Measurements from ENCODE around the gene SDK1.

SDK1 gene

DNA sequence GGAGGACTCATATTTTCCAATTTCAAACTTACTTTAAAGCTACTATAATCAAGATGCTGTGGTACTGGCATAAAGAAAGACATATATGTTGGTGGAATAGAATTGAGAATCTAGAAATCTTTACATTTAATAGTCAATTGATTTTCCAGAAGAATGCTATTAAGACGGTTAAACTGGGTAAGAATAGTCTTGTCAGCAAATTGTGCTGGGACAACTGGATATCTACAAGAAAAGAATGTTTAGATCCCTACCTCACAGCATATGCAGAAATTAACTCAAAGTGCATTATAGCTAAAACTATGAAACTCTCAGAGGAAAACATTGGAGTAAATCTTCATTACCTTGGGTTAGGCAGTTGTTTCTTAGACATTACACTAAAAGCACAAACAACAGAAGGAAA, 203.3 kb downstream of the SDK1 start:
- H3K36me3 ChIP-seq (ENCODE audit: control insufficient read depth, insufficient read depth, low read length, severe bottlenecking) = no peaks in the 10 kb centered on the region
- H3K4me1 ChIP-seq (ENCODE audit: control insufficient read depth, insufficient read depth, low read length) = no peaks in the 10 kb centered on the region
- no peaks in the 10 kb centered on the region for H3K27me3 ChIP-seq (replicated peaks; ENCODE audit: control insufficient read depth, insufficient read depth, low read length)
- no peak overlapping the region for H3K4me3 ChIP-seq (ENCODE audit: low read length)
- no peak for DNase-seq (ENCODE audit: low read depth)
- no peak overlapping the region for H3K9ac ChIP-seq (ENCODE audit: low read length)
- H3K9me3 ChIP-seq (ENCODE audit: control insufficient read depth, low read length) = peaks cover 47% of the 10 kb centered on the region

DNA sequence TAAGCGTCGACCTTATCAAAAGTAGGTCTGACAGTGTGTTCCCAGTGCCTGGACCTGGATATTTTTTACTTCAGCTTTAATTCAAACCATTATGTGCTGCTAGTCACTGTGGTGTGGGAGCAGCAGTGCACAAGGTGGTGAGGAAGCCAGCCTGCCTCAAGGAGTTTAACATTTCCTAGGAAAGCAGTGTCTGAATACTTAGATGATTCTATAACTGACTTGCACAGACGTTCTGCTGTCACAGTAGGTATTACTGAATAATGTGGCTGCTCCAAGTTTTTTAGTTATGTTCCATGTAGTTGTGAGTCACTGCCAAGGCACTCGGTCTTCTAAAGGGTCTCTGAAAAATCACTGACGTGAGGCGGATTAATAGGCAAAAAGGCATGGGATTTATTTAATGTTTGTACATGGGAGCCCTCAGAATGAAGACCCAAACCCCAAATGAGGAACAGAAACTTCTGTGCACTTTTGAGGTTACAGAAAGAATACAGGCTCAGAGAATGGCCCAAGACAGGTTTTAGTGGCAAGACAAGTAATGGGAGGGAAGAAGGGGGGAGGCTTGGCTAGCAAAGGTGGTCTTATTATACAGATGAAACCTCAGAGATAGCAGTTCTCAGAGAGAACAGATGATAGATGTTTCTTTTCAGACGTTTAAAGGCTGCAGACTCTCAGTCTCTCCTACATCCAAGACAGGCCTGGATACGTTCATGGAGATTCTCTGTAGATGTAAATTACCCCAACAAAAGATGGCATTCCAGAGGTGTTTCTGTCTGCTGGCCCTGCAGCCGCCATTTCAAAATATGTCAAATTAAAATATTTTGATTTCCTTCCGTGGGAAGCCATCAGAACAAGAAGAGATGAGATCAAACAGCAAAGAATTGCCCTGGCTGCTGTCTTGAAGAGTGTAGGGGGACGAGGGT, 209.3 kb downstream of the SDK1 start:
- Histone ChIP-seq H3K9me3 (ENCODE audit: control insufficient read depth, low read length) (peaks cover 18% of the 10 kb centered on the region), H3K4me3 (ENCODE audit: low read length) (no peak overlapping the region), H3K36me3 (ENCODE audit: control insufficient read depth, insufficient read depth, low read length, severe bottlenecking) (no peaks in the 10 kb centered on the region), H3K4me1 (ENCODE audit: control insufficient read depth, insufficient read depth, low read length) (no peaks in the 10 kb centered on the region), H3K27me3 (replicated peaks; ENCODE audit: control insufficient read depth, insufficient read depth, low read length) (no peaks in the 10 kb centered on the region), H3K9ac (ENCODE audit: low read length) (no peak overlapping the region)
- no peak for DNase-seq (ENCODE audit: low read depth)

DNA sequence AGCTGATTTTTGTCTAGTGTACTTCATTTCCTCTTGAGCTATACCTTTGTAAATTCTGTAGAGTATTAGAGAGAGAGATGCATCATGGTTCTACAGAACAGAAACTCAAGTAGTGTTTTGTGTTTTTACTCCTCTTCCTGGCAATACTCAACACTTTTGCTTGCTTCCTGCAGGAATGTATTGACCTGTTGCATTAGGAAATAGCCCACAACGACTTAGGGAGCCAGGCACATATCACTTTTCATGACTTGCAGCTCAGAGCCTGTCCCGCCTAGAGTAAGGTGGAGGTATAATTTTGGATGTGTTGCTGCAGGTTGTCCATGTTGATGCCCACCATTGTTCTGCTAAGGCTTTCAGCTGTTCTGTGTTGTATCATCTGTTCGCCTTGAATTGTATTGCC, 216.3 kb downstream of the SDK1 start:
- Histone ChIP-seq H3K9me3 (ENCODE audit: control insufficient read depth, low read length) (no peaks in the 10 kb centered on the region), H3K9ac (ENCODE audit: low read length) (no peak overlapping the region), H3K27me3 (replicated peaks; ENCODE audit: control insufficient read depth, insufficient read depth, low read length) (no peaks in the 10 kb centered on the region), H3K4me1 (ENCODE audit: control insufficient read depth, insufficient read depth, low read length) (no peaks in the 10 kb centered on the region), H3K36me3 (ENCODE audit: control insufficient read depth, insufficient read depth, low read length, severe bottlenecking) (no peaks in the 10 kb centered on the region), H3K4me3 (ENCODE audit: low read length) (no peak overlapping the region)
- no peak for DNase-seq (ENCODE audit: low read depth)

DNA sequence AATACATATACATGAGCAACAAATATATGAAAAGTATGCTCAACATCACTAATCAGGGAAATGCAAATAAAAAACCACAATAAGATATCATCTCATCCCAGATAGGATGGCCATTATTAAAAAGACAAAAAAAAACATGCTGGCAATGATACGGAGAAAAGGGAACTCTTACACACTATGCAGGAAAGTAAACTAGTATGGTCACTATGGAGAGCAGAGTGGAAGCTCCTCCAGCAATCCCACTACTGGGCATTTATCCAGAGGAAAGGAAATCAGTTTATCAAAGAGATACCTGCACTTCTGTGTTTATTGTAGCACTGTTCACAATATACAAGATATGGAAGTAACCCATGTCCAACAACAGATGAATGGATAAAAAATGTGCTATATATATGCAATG, 217.5 kb downstream of the SDK1 start:
- Histone ChIP-seq H3K4me1 (ENCODE audit: control insufficient read depth, insufficient read depth, low read length) (no peaks in the 10 kb centered on the region), H3K36me3 (ENCODE audit: control insufficient read depth, insufficient read depth, low read length, severe bottlenecking) (no peaks in the 10 kb centered on the region), H3K9me3 (ENCODE audit: control insufficient read depth, low read length) (no peaks in the 10 kb centered on the region), H3K9ac (ENCODE audit: low read length) (no peak overlapping the region), H3K27me3 (replicated peaks; ENCODE audit: control insufficient read depth, insufficient read depth, low read length) (no peaks in the 10 kb centered on the region), H3K4me3 (ENCODE audit: low read length) (no peak overlapping the region)
- peak; percentile 58 for DNase-seq (ENCODE audit: low read depth)

DNA sequence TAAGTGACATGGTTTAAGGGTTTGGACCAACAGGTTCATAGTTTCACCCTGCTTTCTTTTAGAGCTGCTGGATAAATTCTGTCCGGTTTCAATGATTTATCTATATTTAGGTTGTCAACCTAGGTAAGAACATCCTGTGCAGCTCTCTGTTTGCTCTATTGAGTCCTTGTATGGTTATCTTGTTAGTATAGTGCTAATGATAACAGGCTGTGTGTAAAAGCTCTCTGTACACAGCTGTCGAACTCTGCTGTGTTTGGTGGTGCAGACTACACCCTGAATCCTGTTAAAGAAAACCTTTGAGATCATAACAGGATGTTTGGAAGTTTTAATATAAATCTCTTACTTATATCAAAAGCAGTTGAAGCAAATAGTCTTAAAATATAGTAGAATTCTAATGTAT, 219.2 kb downstream of the SDK1 start:
- no peaks in the 10 kb centered on the region for H3K27me3 ChIP-seq (replicated peaks; ENCODE audit: control insufficient read depth, insufficient read depth, low read length)
- DNase-seq (ENCODE audit: low read depth) = no peak
- H3K9me3 ChIP-seq (ENCODE audit: control insufficient read depth, low read length) = no peaks in the 10 kb centered on the region
- no peak overlapping the region for H3K9ac ChIP-seq (ENCODE audit: low read length)
- no peaks in the 10 kb centered on the region for H3K4me1 ChIP-seq (ENCODE audit: control insufficient read depth, insufficient read depth, low read length)
- no peak overlapping the region for H3K4me3 ChIP-seq (ENCODE audit: low read length)
- H3K36me3 ChIP-seq (ENCODE audit: control insufficient read depth, insufficient read depth, low read length, severe bottlenecking) = no peaks in the 10 kb centered on the region

DNA sequence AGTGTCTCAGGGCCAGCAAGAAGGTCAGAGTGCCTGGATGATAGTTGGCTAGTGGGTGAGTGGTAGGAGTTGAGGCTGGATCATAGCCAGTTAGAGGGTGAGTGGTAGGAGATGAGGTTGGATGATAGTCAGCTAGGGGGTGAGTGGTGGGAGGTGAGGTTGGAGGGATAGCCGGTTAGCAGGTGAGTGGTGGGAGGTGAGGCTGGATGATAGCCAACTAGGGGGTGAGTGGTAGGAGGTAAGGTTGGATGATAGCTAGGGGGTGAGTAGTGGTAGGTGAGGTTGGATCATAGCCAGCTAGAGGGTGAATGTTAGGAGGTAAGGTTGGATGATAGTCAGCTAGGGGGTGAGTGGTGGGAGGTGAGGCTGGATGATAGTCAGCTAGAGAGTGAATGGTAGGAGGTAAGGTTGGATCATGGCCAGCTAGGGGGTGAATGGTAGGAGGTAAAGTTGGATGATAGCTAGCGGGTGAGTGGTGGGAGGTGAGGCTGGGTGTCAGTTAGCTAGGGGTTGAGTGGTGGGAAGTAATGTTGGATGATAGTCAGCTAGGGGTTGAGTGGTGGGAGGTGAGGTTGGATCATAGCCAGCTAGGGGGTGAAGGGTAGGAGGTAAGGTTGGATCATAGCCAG, 226.6 kb downstream of the SDK1 start:
- no peaks in the 10 kb centered on the region for H3K27me3 ChIP-seq (replicated peaks; ENCODE audit: control insufficient read depth, insufficient read depth, low read length)
- no peaks in the 10 kb centered on the region for H3K36me3 ChIP-seq (ENCODE audit: control insufficient read depth, insufficient read depth, low read length, severe bottlenecking)
- H3K9me3 ChIP-seq (ENCODE audit: control insufficient read depth, low read length) = no peaks in the 10 kb centered on the region
- no peak for DNase-seq (ENCODE audit: low read depth)
- no peak overlapping the region for H3K4me3 ChIP-seq (ENCODE audit: low read length)
- no peaks in the 10 kb centered on the region for H3K4me1 ChIP-seq (ENCODE audit: control insufficient read depth, insufficient read depth, low read length)
- H3K9ac ChIP-seq (ENCODE audit: low read length) = no peak overlapping the region

DNA sequence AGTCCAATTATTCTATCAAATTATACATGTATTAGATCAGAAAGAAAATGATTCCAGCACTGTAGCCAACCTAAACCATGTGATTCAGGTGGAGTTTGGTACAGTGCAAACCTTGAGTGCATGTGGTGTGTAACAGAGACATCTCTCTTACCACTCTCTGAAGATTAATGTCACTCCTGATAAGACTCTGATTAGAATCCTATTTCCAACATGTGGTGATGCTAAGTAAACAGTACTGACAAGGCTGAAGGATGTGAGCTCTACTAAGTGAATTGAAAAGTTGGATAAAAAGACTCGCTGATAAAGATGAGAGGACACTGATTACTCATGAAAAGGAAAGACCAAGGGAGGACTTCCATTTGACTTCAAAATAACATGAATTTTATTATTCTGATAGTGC, 232.0 kb downstream of the SDK1 start:
- DNase-seq (ENCODE audit: low read depth) = no peak
- no peaks in the 10 kb centered on the region for H3K36me3 ChIP-seq (ENCODE audit: control insufficient read depth, insufficient read depth, low read length, severe bottlenecking)
- no peak overlapping the region for H3K9ac ChIP-seq (ENCODE audit: low read length)
- no peaks in the 10 kb centered on the region for H3K4me1 ChIP-seq (ENCODE audit: control insufficient read depth, insufficient read depth, low read length)
- no peaks in the 10 kb centered on the region for H3K27me3 ChIP-seq (replicated peaks; ENCODE audit: control insufficient read depth, insufficient read depth, low read length)
- no peak overlapping the region for H3K4me3 ChIP-seq (ENCODE audit: low read length)
- no peaks in the 10 kb centered on the region for H3K9me3 ChIP-seq (ENCODE audit: control insufficient read depth, low read length)

DNA sequence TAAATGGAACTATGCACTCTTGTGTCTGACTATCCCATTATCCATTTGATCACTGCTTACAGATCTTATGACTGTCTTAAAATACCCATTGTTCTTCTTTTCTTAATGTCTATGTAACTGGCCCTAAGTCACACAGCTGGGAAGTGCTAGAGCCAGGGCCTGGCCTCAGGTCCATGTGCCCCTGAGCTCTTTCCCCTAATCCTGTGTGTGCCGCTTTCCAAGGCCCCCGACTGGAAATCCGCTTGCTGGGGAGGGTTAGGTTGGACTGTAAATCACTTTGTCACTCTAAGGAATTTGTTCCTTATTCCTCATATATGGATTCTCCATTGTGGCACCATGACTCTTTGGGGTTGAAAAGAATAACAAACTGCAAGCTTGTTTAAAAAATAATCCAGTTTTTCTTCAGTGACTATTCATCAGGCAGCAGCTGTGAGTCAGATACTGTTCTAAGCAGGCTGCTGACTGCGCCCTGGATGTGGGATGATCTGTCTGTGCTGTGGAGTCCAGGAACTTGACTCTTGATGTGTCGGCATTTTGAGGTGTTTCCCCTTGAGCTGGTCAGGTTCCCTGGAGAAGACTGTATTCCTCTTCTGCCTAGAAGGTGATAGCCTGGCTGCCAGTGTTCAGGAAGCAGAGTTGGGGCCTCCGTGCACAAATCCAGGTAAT, 236.3 kb downstream of the SDK1 start:
- H3K9ac ChIP-seq (ENCODE audit: low read length) = no peak overlapping the region
- no peaks in the 10 kb centered on the region for H3K9me3 ChIP-seq (ENCODE audit: control insufficient read depth, low read length)
- no peaks in the 10 kb centered on the region for H3K27me3 ChIP-seq (replicated peaks; ENCODE audit: control insufficient read depth, insufficient read depth, low read length)
- no peaks in the 10 kb centered on the region for H3K36me3 ChIP-seq (ENCODE audit: control insufficient read depth, insufficient read depth, low read length, severe bottlenecking)
- peak; percentile 18 for DNase-seq (ENCODE audit: low read depth)
- no peak overlapping the region for H3K4me3 ChIP-seq (ENCODE audit: low read length)
- no peaks in the 10 kb centered on the region for H3K4me1 ChIP-seq (ENCODE audit: control insufficient read depth, insufficient read depth, low read length)

DNA sequence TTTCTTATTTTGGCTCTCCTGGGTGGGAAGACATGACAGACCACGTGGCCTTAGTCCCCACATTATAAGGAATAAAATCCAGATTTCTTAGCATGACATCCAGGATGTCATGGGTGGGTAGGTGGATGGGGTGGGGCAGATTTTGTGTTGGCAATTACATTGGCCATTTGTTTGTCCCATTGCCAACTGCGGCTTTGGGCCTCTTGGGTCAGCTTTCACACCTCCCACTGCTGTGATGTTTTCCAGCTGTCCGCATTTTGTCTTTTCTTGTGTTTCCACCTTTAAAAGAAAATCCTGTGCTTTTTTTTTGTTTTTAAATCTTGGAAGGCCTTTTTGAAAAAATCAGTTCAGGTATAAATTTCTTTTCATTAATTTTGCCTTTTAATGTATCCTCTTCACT, 237.0 kb downstream of the SDK1 start:
- H3K36me3 ChIP-seq (ENCODE audit: control insufficient read depth, insufficient read depth, low read length, severe bottlenecking) = no peaks in the 10 kb centered on the region
- no peak for DNase-seq (ENCODE audit: low read depth)
- no peak overlapping the region for H3K9ac ChIP-seq (ENCODE audit: low read length)
- H3K4me1 ChIP-seq (ENCODE audit: control insufficient read depth, insufficient read depth, low read length) = no peaks in the 10 kb centered on the region
- H3K4me3 ChIP-seq (ENCODE audit: low read length) = no peak overlapping the region
- H3K9me3 ChIP-seq (ENCODE audit: control insufficient read depth, low read length) = no peaks in the 10 kb centered on the region
- no peaks in the 10 kb centered on the region for H3K27me3 ChIP-seq (replicated peaks; ENCODE audit: control insufficient read depth, insufficient read depth, low read length)

DNA sequence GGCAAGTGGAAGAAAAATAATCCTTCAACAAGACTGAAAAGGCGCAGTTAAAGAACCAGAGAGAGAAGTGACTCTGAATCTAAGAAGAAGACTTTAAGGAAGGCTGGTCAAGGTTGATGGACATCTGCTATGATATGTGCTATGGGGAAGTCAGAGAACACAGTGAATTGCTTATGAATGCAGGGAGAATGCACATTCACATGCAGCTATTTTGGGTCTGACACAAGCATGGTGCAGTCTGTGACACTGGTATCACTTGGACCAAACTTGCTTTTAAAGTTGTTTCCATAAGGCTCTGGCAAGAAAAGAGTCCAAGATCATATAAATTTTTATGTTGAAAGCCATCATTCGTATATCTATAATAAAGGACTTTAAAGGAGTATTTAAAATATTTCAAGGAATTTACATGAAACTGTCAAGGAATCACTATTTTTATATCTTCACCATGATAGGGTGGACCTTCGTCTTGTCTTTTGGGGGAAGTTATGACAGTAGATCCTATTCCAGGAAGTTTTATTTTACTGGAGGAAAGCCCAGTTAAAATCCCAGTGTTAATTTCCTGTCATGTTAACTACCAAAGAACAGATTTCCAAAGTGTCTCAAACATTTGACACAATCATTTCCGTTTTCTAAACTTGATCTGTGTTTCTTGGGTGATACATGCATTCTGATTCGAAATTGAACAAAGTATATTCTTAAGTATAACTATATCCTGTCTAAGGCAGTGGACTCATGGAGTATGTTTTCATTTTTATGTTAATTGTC, 239.6 kb downstream of the SDK1 start:
- Histone ChIP-seq H3K4me3 (ENCODE audit: low read length) (no peak overlapping the region), H3K27me3 (replicated peaks; ENCODE audit: control insufficient read depth, insufficient read depth, low read length) (no peaks in the 10 kb centered on the region), H3K36me3 (ENCODE audit: control insufficient read depth, insufficient read depth, low read length, severe bottlenecking) (no peaks in the 10 kb centered on the region), H3K4me1 (ENCODE audit: control insufficient read depth, insufficient read depth, low read length) (no peaks in the 10 kb centered on the region), H3K9ac (ENCODE audit: low read length) (no peak overlapping the region), H3K9me3 (ENCODE audit: control insufficient read depth, low read length) (no peaks in the 10 kb centered on the region)
- no peak for DNase-seq (ENCODE audit: low read depth)

DNA sequence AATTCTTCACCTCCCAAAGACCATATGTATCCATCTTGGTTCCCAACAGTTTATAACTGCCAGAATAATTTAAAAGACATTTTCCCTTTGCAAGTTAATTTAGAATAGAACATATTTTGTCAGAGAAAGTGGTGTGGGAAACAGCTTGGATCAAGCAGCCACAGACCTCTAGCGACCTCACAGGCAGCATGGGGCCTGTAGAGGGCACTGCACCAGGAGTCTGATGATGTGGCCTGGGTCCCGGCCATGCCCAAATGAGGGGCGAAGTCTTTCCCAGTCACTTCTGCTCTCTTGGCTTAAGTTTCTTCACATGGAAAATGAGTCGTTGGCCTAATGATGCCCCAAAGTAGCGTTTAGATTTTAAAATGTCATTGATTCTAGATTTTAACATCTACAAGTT, 243.2 kb downstream of the SDK1 start:
- H3K9ac ChIP-seq (ENCODE audit: low read length) = no peak overlapping the region
- no peaks in the 10 kb centered on the region for H3K9me3 ChIP-seq (ENCODE audit: control insufficient read depth, low read length)
- no peaks in the 10 kb centered on the region for H3K36me3 ChIP-seq (ENCODE audit: control insufficient read depth, insufficient read depth, low read length, severe bottlenecking)
- no peaks in the 10 kb centered on the region for H3K27me3 ChIP-seq (replicated peaks; ENCODE audit: control insufficient read depth, insufficient read depth, low read length)
- no peak for DNase-seq (ENCODE audit: low read depth)
- no peaks in the 10 kb centered on the region for H3K4me1 ChIP-seq (ENCODE audit: control insufficient read depth, insufficient read depth, low read length)
- no peak overlapping the region for H3K4me3 ChIP-seq (ENCODE audit: low read length)

All from adipocyte (in vitro differentiated cells).